ENCODE data around the gene MYO10. TPM values are rescaled to one million over a fixed set of nuclear protein-coding genes. Genes with fewer than 3 reads are reported as not detected.

The MYO10 gene
- total and polyA plus RNA-seq, 2 experiments from 2014 or later = 8.2 to 9.3 TPM

DNA sequence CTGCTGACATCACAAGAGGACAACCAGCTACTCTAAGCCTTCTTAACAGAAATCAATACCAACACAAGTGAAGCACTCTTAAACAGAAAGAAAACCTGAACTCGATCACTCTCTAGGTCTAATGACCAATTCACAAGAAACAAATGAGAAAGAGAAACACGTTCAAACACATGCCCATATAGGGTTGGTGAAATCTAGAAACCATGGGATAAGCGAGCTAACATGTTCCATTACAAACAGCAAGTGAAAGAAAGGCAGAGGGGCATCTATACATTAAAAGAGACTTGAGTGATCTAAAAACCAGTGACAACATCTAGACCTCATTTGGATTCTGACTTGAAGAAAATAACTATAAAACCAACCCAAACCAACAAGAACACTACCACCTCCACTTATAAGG, 244.4 kb downstream of the MYO10 start:
- no peaks in the 10 kb centered on the region for H3K27me3 ChIP-seq
- no peak overlapping the region for H3K27ac ChIP-seq
- TF ChIP-seq, protein P1, sequence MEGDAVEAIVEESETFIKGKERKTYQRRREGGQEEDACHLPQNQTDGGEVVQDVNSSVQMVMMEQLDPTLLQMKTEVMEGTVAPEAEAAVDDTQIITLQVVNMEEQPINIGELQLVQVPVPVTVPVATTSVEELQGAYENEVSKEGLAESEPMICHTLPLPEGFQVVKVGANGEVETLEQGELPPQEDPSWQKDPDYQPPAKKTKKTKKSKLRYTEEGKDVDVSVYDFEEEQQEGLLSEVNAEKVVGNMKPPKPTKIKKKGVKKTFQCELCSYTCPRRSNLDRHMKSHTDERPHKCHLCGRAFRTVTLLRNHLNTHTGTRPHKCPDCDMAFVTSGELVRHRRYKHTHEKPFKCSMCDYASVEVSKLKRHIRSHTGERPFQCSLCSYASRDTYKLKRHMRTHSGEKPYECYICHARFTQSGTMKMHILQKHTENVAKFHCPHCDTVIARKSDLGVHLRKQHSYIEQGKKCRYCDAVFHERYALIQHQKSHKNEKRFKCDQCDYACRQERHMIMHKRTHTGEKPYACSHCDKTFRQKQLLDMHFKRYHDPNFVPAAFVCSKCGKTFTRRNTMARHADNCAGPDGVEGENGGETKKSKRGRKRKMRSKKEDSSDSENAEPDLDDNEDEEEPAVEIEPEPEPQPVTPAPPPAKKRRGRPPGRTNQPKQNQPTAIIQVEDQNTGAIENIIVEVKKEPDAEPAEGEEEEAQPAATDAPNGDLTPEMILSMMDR (IDR thresholded peaks at IDR 0.05; ENCODE audit: low read depth, low read length) = no peak
- no peaks in the 10 kb centered on the region for H3K4me1 ChIP-seq (ENCODE audit: low read depth)
- peaks cover 4% of the 10 kb centered on the region for H3K36me3 ChIP-seq
- no peak for DNase-seq (ENCODE audit: low read depth in 1 of 2, low spot score in 1 of 2)
- H3K4me3 ChIP-seq = no peak overlapping the region
- H3K9me3 ChIP-seq (ENCODE audit: low read depth) = no peaks in the 10 kb centered on the region

DNA sequence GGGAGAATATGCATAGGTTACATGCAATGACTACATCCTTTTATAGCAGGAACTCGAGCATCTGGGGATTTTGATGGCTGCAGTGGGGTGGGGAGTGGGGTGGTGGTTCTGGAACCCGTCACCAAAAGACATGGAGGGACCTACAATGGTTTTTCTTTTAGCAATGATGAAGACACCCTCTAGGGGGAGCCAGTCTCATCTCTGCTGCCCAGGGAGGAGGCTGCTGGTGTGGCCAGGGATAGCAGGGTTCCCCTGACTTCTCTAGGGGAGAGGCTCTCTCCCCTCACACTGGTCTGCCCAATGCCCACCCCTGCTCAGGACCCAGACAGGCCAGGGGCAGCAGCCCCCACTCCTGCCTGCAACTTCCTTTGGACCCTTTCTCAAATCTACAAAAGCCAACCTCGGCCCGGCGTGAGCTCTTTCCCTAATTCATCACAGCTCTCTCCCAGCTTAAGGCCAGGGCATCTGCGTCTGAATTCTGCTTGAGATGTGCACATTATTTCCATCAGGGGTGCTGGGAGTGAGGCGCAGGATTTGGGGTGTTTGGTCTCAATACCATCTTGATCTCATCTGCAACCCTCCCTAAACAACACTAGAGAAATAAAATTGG, 245.7 kb downstream of the MYO10 start:
- H3K9me3 ChIP-seq (ENCODE audit: low read depth) = no peaks in the 10 kb centered on the region
- no peak overlapping the region for H3K4me3 ChIP-seq
- H3K27ac ChIP-seq = no peak overlapping the region
- peak; percentile 66 for DNase-seq (ENCODE audit: low read depth in 1 of 2, low spot score in 1 of 2)
- H3K27me3 ChIP-seq = no peaks in the 10 kb centered on the region
- TF ChIP-seq, protein P1 (IDR thresholded peaks at IDR 0.05; ENCODE audit: low read depth, low read length) = peak; percentile 87
- H3K4me1 ChIP-seq (ENCODE audit: low read depth) = no peaks in the 10 kb centered on the region
- peaks cover 4% of the 10 kb centered on the region for H3K36me3 ChIP-seq

DNA sequence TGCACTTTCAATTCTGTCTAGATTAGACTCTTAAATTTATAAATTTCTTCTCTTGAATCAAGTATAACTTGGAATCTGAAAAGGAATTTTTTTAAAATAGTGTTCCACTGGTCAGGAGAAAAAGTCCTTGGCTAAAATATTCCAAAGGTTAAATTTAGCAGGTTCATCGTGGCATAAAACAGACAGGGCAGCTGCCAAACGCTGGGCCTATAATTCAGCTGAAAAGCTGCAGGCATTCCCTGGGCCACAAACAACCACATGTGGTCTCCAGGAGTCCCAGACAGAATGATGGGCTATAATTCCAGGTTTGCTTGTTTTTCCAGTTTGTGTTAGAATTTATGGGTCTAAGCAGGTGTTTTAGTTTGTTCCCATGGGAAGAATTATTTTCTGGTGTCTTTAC, 248.2 kb downstream of the MYO10 start:
- H3K27ac ChIP-seq = no peak overlapping the region
- peaks cover 6% of the 10 kb centered on the region for H3K36me3 ChIP-seq

DNA sequence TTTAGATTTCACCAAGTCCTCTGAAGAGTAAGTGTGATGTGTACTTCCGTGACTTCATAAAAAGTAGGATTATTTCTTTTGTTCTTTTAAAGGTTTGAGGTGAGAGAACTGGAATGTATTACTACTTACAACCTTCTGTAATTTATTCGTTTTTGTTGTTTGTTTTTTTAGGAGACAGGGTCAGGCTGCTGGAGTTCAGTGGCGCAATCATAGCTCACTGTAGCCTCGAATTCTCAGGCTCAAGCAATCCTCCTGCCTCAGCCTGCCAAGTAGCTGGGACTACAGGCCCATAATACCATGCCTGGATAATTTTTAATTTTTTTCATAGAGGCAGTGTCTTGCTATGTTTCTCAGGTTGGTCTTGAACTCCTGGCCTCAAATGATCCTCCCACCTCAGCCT, 251.0 kb downstream of the MYO10 start:
- TF ChIP-seq, protein P1 (IDR thresholded peaks at IDR 0.05; ENCODE audit: low read depth, low read length) = no peak
- no peak overlapping the region for H3K27ac ChIP-seq
- H3K27me3 ChIP-seq = no peaks in the 10 kb centered on the region
- H3K36me3 ChIP-seq = peaks cover 12% of the 10 kb centered on the region
- no peak overlapping the region for H3K4me3 ChIP-seq
- peak in 1 of 2 donors; percentile 28 for DNase-seq (ENCODE audit: low read depth in 1 of 2, low spot score in 1 of 2)
- no peaks in the 10 kb centered on the region for H3K4me1 ChIP-seq (ENCODE audit: low read depth)
- H3K9me3 ChIP-seq (ENCODE audit: low read depth) = no peaks in the 10 kb centered on the region

More for the DNA sequence above, 248.2 kb downstream of the MYO10 start:
- Histone ChIP-seq H3K9me3 (ENCODE audit: low read depth) (no peaks in the 10 kb centered on the region), H3K4me1 (ENCODE audit: low read depth) (no peaks in the 10 kb centered on the region), H3K4me3 (no peak overlapping the region), H3K27me3 (no peaks in the 10 kb centered on the region)
- no peak for DNase-seq (ENCODE audit: low read depth in 1 of 2, low spot score in 1 of 2)
- TF ChIP-seq, protein P1 (IDR thresholded peaks at IDR 0.05; ENCODE audit: low read depth, low read length) = no peak

DNA sequence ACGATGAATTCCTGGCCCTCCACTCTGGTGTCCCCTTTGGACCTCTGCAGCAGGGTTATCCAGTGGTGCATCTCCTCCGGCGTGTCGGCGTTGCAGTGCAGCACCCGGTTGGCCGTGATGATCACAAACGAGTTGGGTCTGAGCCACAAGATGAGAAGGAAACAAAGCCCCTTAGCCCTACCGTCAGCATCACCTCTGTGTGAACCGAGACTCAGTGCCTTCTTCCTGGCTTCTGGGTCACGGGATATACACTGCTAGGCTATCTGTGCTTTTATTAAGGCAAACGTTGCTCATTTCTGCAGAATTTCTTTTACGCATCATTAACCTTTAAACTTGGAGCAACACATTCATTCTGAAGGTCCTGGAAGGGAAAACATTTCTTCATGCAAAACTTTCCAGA, 254.2 kb downstream of the MYO10 start:
- Histone ChIP-seq H3K9me3 (ENCODE audit: low read depth) (no peaks in the 10 kb centered on the region), H3K27me3 (no peaks in the 10 kb centered on the region), H3K4me1 (ENCODE audit: low read depth) (no peaks in the 10 kb centered on the region), H3K4me3 (no peak overlapping the region), H3K36me3 (peaks cover 12% of the 10 kb centered on the region), H3K27ac (no peak overlapping the region)
- DNase-seq (ENCODE audit: low read depth in 1 of 2, low spot score in 1 of 2) = no peak
- TF ChIP-seq, protein P1 (IDR thresholded peaks at IDR 0.05; ENCODE audit: low read depth, low read length) = no peak

All from cardiac muscle cell (in vitro differentiated cells and primary cell).